Skeletal muscle satellite cell (primary cell): Measurements from ENCODE around the gene UQCRC1.

Source experiments
- H3K27me3 ChIP-seq: 2 replicates; pipeline ENCODE4 v1.7.0; 2013; ENCODE audit warnings: low read length; ENCODE audit not compliant: control insufficient read depth, insufficient read depth
- H3K36me3 ChIP-seq: 2 replicates; pipeline ENCODE4 v1.7.0; 2013; ENCODE audit warnings: mild to moderate bottlenecking, control low read depth, low read length; ENCODE audit not compliant: insufficient read depth
- H3K4me1 ChIP-seq: 2 replicates; pipeline ENCODE4 v1.7.0; 2013; ENCODE audit warnings: low read length; ENCODE audit not compliant: control insufficient read depth, insufficient read depth
- H3K4me2 ChIP-seq: 2 replicates; pipeline ENCODE4 v1.7.0; 2013; ENCODE audit warnings: mild to moderate bottlenecking, low read length
- H3K4me3 ChIP-seq: 2 replicates; pipeline ENCODE4 v1.7.0; 2013; ENCODE audit warnings: low read length
- H3K9ac ChIP-seq: 2 replicates; pipeline ENCODE4 v1.7.0; 2013; ENCODE audit warnings: mild to moderate bottlenecking, low read depth, low read length, moderate library complexity
- H3K9me3 ChIP-seq: replicated peaks from 2 replicates; pipeline ENCODE4 v1.7.0; 2013; ENCODE audit warnings: mild to moderate bottlenecking, control low read depth, low read length

The UQCRC1 gene

GRCh38 chr3:48644898-48645760 lies 35.7 kb upstream of the UQCRC1 start:
- Histone ChIP-seq H3K27me3 (no peaks in the 10 kb centered on the region), H3K36me3 (no peaks in the 10 kb centered on the region), H3K9me3 (no peaks in the 10 kb centered on the region), H3K9ac (no peak overlapping the region), H3K4me2 (no peak overlapping the region), H3K4me3 (no peak overlapping the region), H3K4me1 (no peaks in the 10 kb centered on the region)

- H3K4me1 ChIP-seq: no peaks in the 10 kb centered on the region
- H3K4me3 ChIP-seq: no peak overlapping the region
- H3K4me2 ChIP-seq: no peak overlapping the region
- no peak overlapping the region for H3K9ac ChIP-seq
- no peaks in the 10 kb centered on the region for H3K9me3 ChIP-seq
- H3K27me3 ChIP-seq: no peaks in the 10 kb centered on the region
- H3K36me3 ChIP-seq: no peaks in the 10 kb centered on the region
Observed at GRCh38 chr3:48642605-48643004, 33.2 kb upstream of the UQCRC1 start.

GRCh38 chr3:48641396-48641795 lies 31.9 kb upstream of the UQCRC1 start:
- H3K36me3 ChIP-seq: no peaks in the 10 kb centered on the region

GRCh38 chr3:48639944-48640606 lies 30.6 kb upstream of the UQCRC1 start:
- no peaks in the 10 kb centered on the region for H3K36me3 ChIP-seq

More at GRCh38 chr3:48641396-48641795, 31.9 kb upstream of the UQCRC1 start:
- Histone ChIP-seq H3K4me2 (no peak overlapping the region), H3K27me3 (no peaks in the 10 kb centered on the region), H3K9me3 (no peaks in the 10 kb centered on the region), H3K4me3 (no peak overlapping the region), H3K9ac (no peak overlapping the region), H3K4me1 (peaks cover 4% of the 10 kb centered on the region)

GRCh38 chr3:48637305-48637704 lies 27.9 kb upstream of the UQCRC1 start:
- H3K4me2 ChIP-seq: no peak overlapping the region
- H3K4me3 ChIP-seq: no peak overlapping the region
- H3K36me3 ChIP-seq: peaks cover 16% of the 10 kb centered on the region
- H3K4me1 ChIP-seq: peaks cover 25% of the 10 kb centered on the region
- H3K27me3 ChIP-seq: no peaks in the 10 kb centered on the region
- no peaks in the 10 kb centered on the region for H3K9me3 ChIP-seq
- no peak overlapping the region for H3K9ac ChIP-seq

More at GRCh38 chr3:48639944-48640606, 30.6 kb upstream of the UQCRC1 start:
- no peak overlapping the region for H3K4me2 ChIP-seq
- no peaks in the 10 kb centered on the region for H3K27me3 ChIP-seq
- H3K9me3 ChIP-seq: no peaks in the 10 kb centered on the region
- H3K4me3 ChIP-seq: no peak overlapping the region
- peaks cover 9% of the 10 kb centered on the region for H3K4me1 ChIP-seq
- no peak overlapping the region for H3K9ac ChIP-seq

GRCh38 chr3:48636149-48636655 lies 26.8 kb upstream of the UQCRC1 start:
- Histone ChIP-seq H3K4me1 (peaks cover 25% of the 10 kb centered on the region), H3K4me2 (peak overlapping the region; percentile 91), H3K9ac (peak overlapping the region; percentile 92), H3K9me3 (no peaks in the 10 kb centered on the region), H3K27me3 (no peaks in the 10 kb centered on the region), H3K4me3 (peak overlapping the region; percentile 97), H3K36me3 (peaks cover 27% of the 10 kb centered on the region)

GRCh38 chr3:48635222-48636021 lies 26.0 kb upstream of the UQCRC1 start, which contains the start of gene SLC26A6:
Gene SLC26A6 (minus strand): TSS chr3:48635461. CDS start chr3:48635393, 68 bp downstream.
- Histone ChIP-seq H3K9ac (peak within 1 kb of the TSS; percentile 92), H3K4me1 (peaks cover 25% of the 10 kb centered on the region), H3K27me3 (no peaks in the 10 kb centered on the region), H3K4me2 (peak within 1 kb of the TSS; percentile 91), H3K36me3 (peaks cover 35% of the 10 kb centered on the region), H3K4me3 (peak within 1 kb of the TSS; percentile 97), H3K9me3 (no peaks in the 10 kb centered on the region)

GRCh38 chr3:48634661-48635221 lies 25.3 kb upstream of the UQCRC1 start:
- Histone ChIP-seq H3K9me3 (no peaks in the 10 kb centered on the region), H3K36me3 (peaks cover 42% of the 10 kb centered on the region), H3K9ac (peak overlapping the region; percentile 92), H3K27me3 (no peaks in the 10 kb centered on the region), H3K4me3 (peak overlapping the region; percentile 97), H3K4me2 (peak overlapping the region; percentile 91), H3K4me1 (peaks cover 25% of the 10 kb centered on the region)

- peak overlapping the region; percentile 97 for H3K4me3 ChIP-seq
Observed at GRCh38 chr3:48633743-48634142, 24.3 kb upstream of the UQCRC1 start.

GRCh38 chr3:48633256-48633655 lies 23.8 kb upstream of the UQCRC1 start:
- H3K9me3 ChIP-seq: no peaks in the 10 kb centered on the region
- H3K36me3 ChIP-seq: peaks cover 57% of the 10 kb centered on the region
- H3K9ac ChIP-seq: no peak overlapping the region
- peaks cover 25% of the 10 kb centered on the region for H3K4me1 ChIP-seq
- peak overlapping the region; percentile 91 for H3K4me2 ChIP-seq
- no peak overlapping the region for H3K4me3 ChIP-seq
- no peaks in the 10 kb centered on the region for H3K27me3 ChIP-seq

More at GRCh38 chr3:48633743-48634142, 24.3 kb upstream of the UQCRC1 start:
- Histone ChIP-seq H3K36me3 (peaks cover 52% of the 10 kb centered on the region), H3K4me2 (peak overlapping the region; percentile 91), H3K9ac (peak overlapping the region; percentile 92), H3K27me3 (no peaks in the 10 kb centered on the region), H3K9me3 (no peaks in the 10 kb centered on the region), H3K4me1 (peaks cover 25% of the 10 kb centered on the region)
